Aorta (tissue), 5 donors: ENCODE results near the gene TLN1. TPM values are rescaled to one million over a fixed set of nuclear protein-coding genes. Genes with fewer than 3 reads are reported as not detected.

ENCODE experiments used
- ATAC-seq: fragments of 200-7000 bp; cut with Tn5 transposase; one replicate; pipeline ENCODE4 v1.9.1; 2022; ENCODE audit warnings: moderate library complexity; ENCODE audit not compliant: low FRiP score
- DNase-seq, 2 donors: peaks; one replicate each; pipeline ENCODE4 v3.0.0-alpha.2; 2020
- H3K27ac ChIP-seq, 2 donors: one replicate each; pipeline ENCODE4 v1.5.1; 2013; ENCODE audit warnings: low read length in 2 of 2, mild to moderate bottlenecking in 2 of 2, moderate library complexity in 2 of 2, control low read depth in 1 of 2, inconsistent platforms in 1 of 2, low read depth in 1 of 2
- H3K27me3 ChIP-seq, 2 donors: one replicate each; pipeline ENCODE4 v1.6.1; 2013; ENCODE audit warnings: control low read depth in 1 of 2, low read length in 1 of 2, mild to moderate bottlenecking in 1 of 2, moderate library complexity in 1 of 2; ENCODE audit not compliant: insufficient read depth in 2 of 2, control insufficient read depth in 1 of 2
- H3K36me3 ChIP-seq, 2 donors: one replicate each; pipeline ENCODE4 v1.6.1; 2013; ENCODE audit warnings: control low read depth in 1 of 2, low read length in 1 of 2, mild to moderate bottlenecking in 1 of 2; ENCODE audit not compliant: insufficient read depth in 2 of 2, control insufficient read depth in 1 of 2
- H3K4me1 ChIP-seq, 2 donors: one replicate each; pipeline ENCODE4 v1.6.1; 2013; ENCODE audit warnings: low read length in 2 of 2, control low read depth in 1 of 2, mild to moderate bottlenecking in 1 of 2, moderate library complexity in 1 of 2; ENCODE audit not compliant: insufficient read depth in 2 of 2, control insufficient read depth in 1 of 2
- H3K4me3 ChIP-seq, 2 donors: one replicate each; pipeline ENCODE4 v1.5.1; 2013; ENCODE audit warnings: low read length in 2 of 2, control low read depth in 1 of 2, mild to moderate bottlenecking in 1 of 2
- H3K9me3 ChIP-seq: one replicate; pipeline ENCODE4 v1.6.1; 2013; ENCODE audit warnings: mild to moderate bottlenecking, low read length; ENCODE audit not compliant: control insufficient read depth
- WGBS, 2 donors: extraction: QIAGEN DNeasy Blood & Tissue Kit; methylation state at CpG; one replicate each; pipeline ENCODE4 v1.1.7; 2013; 5-methylcytosine and 5-hydroxymethylcytosine counted together
- intact Hi-C, 2 donors: fragments of 100-400 bp; cut with DNase I; formaldehyde crosslinking; loops; one replicate each; pipeline versions ENCODE4 v1.14.2 to v1.15.0; 2022
- polyA plus RNA-seq, 2 donors: library from polyadenylated mRNA; stranded (reverse); fragments of 200-250 nt; gene quantifications; one replicate each; pipeline ENCODE4 v1.2.3, GENCODE V29; 2013
- total RNA-seq, 2 donors: library from RNA; stranded (reverse); fragmentation: NEBNext Ultra II Directional; extraction: Animal tissue kit (Norgen Biotek cat#: 25700); gene quantifications; one replicate each; pipeline ENCODE4 v1.2.1, GENCODE V29; 2021
- donor health status: healthy with polysubstance abuse.
- donor health status: Bipolar disorder and iron deficiency.
- donor health status: DM: no; HTN: no; CAD: no.
- donor health status: DM: no; HTN: no; CAD: no.
- donor health status: DM: yes; HTN: yes; CAD: no.

Gene TLN1
- total and polyA plus RNA-seq, 4 donors: 160 to 1,271 (median 558) TPM

- H3K9me3 ChIP-seq: no peaks in the 10 kb centered on the region
- intact Hi-C loops: loop anchor here (1.0 to 2.0 kb wide), 3 partner anchors 38 to 69 kb away; no protein-coding TSS in a partner anchor
- no peaks in the 10 kb centered on the region for H3K27me3 ChIP-seq
- WGBS, 2 donors: 0 to 1% methylated on average over 10 of the region's 10 CpGs
- peak overlapping the region; percentile 89 to 92 for H3K27ac ChIP-seq
- H3K4me1 ChIP-seq: peaks cover 0 to 2% of the 10 kb centered on the region in 2 donors
- peak; percentile 92 for DNase-seq
- ATAC-seq: peak; percentile 27
- H3K4me3 ChIP-seq: peak overlapping the region in 1 of 2 donors; percentile 49
- peaks cover 10% of the 10 kb centered on the region in 2 donors for H3K36me3 ChIP-seq
Measured at GRCh38 chr9:35728041-35728971, 3.7 kb downstream of the TLN1 start.

- Histone ChIP-seq H3K36me3 (peaks cover 10% of the 10 kb centered on the region in 2 donors), H3K4me3 (peak overlapping the region; percentile 2 to 18), H3K9me3 (no peaks in the 10 kb centered on the region), H3K4me1 (peaks cover 0 to 2% of the 10 kb centered on the region in 2 donors), H3K27me3 (no peaks in the 10 kb centered on the region), H3K27ac (peak overlapping the region; percentile 77 to 92)
- intact Hi-C loops: loop anchor here (1.0 to 2.0 kb wide), 4 partner anchors 29 to 68 kb away; no protein-coding TSS in a partner anchor
- no peak for ATAC-seq
- WGBS, 2 donors: 2% methylated on average over 5 of the region's 5 CpGs
- peak in 1 of 2 donors; percentile 46 for DNase-seq
Measured at GRCh38 chr9:35727676-35728040, 4.3 kb downstream of the TLN1 start.

DNA sequence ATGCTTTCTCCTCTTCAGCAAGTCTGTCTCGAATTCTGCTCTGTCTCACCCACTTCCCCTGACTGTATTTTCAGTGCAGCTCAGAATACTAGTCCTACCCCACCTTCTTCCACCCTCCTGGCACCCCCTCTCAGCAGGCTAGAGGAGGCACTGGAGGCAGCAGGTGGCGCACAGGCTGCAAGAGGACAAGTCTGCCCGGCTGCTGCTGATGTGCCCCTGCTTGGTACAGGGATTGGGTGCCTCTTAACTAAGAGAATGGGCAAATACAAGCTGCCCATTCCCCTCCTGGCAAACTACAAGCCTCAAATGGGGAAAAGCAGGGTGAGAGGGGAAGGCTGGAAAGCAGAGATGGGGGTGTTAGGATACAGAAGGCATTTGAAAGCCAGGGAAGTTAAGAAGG is 5.1 kb downstream of the TLN1 start:
- peaks cover 10 to 12% of the 10 kb centered on the region in 2 donors for H3K36me3 ChIP-seq
- H3K27me3 ChIP-seq: no peaks in the 10 kb centered on the region
- no peaks in the 10 kb centered on the region for H3K9me3 ChIP-seq
- H3K4me3 ChIP-seq: peak overlapping the region in 1 of 2 donors; percentile 18
- intact Hi-C loops: loop anchor here in 1 of 2 donors (2.0 kb wide), 1 partner anchor 28 kb away; no protein-coding TSS in a partner anchor
- peaks cover 0 to 2% of the 10 kb centered on the region in 2 donors for H3K4me1 ChIP-seq
- H3K27ac ChIP-seq: peak overlapping the region; percentile 77 to 92
- WGBS, 2 donors: 0 to 2% methylated on average over 3 of the region's 3 CpGs
- ATAC-seq: peak; percentile 60
- DNase-seq: peak; percentile 81 to 88

- peak in 1 of 2 donors; percentile 42 for DNase-seq
- Histone ChIP-seq H3K27me3 (no peaks in the 10 kb centered on the region), H3K36me3 (peaks cover 14 to 21% of the 10 kb centered on the region in 2 donors), H3K4me1 (peaks cover 0 to 2% of the 10 kb centered on the region in 2 donors), H3K4me3 (no peak overlapping the region), H3K27ac (no peak overlapping the region), H3K9me3 (no peaks in the 10 kb centered on the region)
- intact Hi-C loops: no loop called here
- 89 to 91% methylated on average over 11 of the region's 11 CpGs for WGBS, 2 donors
- no peak for ATAC-seq
Measured at GRCh38 chr9:35725362-35725761, 6.6 kb downstream of the TLN1 start.

DNA sequence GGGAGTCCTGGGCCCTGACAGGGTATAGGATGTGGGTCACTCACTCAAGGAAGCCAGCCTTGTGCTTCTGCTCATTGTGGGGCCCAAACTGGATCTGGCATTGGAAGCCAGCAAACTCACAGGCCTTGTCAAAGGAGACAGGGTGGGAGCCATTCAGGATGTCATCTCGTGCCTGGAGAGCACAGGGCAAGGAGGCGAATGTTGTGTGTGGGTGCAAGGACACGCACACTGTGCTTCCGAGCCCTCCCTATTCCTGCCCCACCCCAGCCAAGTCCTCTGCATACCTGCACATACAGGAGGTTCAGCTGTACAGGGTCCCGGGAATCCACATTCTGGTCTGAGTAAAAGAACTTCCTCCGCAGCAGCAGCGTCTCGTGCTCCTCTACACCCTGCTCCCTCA is 8.1 kb downstream of the TLN1 start:
- Histone ChIP-seq H3K36me3 (peaks cover 18 to 34% of the 10 kb centered on the region in 2 donors), H3K27ac (no peak overlapping the region), H3K4me3 (no peak overlapping the region), H3K9me3 (no peaks in the 10 kb centered on the region), H3K27me3 (no peaks in the 10 kb centered on the region), H3K4me1 (peaks cover 0 to 2% of the 10 kb centered on the region in 2 donors)
- intact Hi-C loops: no loop called here
- ATAC-seq (no peak), DNase-seq (peak in 1 of 2 donors; percentile 38)
- WGBS, 2 donors: 85 to 88% methylated on average over 8 of the region's 8 CpGs

- intact Hi-C loops: no loop called here
- no peak for ATAC-seq
- Histone ChIP-seq H3K9me3 (no peaks in the 10 kb centered on the region), H3K4me3 (no peak overlapping the region), H3K36me3 (peaks cover 18 to 37% of the 10 kb centered on the region in 2 donors), H3K27ac (no peak overlapping the region), H3K27me3 (no peaks in the 10 kb centered on the region), H3K4me1 (peaks cover 0 to 2% of the 10 kb centered on the region in 2 donors)
- 71 to 79% methylated on average over 2 of the region's 2 CpGs for WGBS, 2 donors
- no peak for DNase-seq
Measured at GRCh38 chr9:35723426-35723825, 8.6 kb downstream of the TLN1 start.

DNA sequence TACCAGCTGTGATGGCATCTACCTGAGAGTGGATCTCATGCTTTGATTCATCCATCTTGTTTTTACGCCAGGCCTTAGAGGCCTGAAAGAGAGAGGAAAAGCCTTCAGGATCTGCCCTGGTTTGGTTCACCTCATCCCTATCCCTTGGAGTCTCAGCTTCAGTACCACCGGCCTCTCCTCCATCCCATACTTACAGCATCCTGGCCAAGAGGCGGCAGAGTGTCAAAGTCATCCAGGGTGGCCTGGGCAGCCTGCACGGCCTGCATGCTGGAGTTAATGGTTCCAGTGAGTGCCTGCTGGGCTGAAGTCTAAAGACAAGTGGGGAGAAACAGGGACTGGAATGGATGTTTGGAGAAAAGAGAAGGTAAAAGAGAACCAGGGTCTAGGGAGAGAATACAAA is 12.4 kb downstream of the TLN1 start:
- Histone ChIP-seq H3K36me3 (peaks cover 26 to 51% of the 10 kb centered on the region in 2 donors), H3K27me3 (no peaks in the 10 kb centered on the region), H3K4me3 (no peak overlapping the region), H3K27ac (no peak overlapping the region), H3K9me3 (no peaks in the 10 kb centered on the region), H3K4me1 (no peaks in the 10 kb centered on the region)
- no peak for ATAC-seq
- intact Hi-C loops: loop anchor here in 1 of 2 donors (2.0 kb wide), 1 partner anchor 21 kb away; no protein-coding TSS in a partner anchor
- WGBS, 2 donors: 86 to 88% methylated on average over 4 of the region's 4 CpGs
- peak in 1 of 2 donors; percentile 22 for DNase-seq

DNA sequence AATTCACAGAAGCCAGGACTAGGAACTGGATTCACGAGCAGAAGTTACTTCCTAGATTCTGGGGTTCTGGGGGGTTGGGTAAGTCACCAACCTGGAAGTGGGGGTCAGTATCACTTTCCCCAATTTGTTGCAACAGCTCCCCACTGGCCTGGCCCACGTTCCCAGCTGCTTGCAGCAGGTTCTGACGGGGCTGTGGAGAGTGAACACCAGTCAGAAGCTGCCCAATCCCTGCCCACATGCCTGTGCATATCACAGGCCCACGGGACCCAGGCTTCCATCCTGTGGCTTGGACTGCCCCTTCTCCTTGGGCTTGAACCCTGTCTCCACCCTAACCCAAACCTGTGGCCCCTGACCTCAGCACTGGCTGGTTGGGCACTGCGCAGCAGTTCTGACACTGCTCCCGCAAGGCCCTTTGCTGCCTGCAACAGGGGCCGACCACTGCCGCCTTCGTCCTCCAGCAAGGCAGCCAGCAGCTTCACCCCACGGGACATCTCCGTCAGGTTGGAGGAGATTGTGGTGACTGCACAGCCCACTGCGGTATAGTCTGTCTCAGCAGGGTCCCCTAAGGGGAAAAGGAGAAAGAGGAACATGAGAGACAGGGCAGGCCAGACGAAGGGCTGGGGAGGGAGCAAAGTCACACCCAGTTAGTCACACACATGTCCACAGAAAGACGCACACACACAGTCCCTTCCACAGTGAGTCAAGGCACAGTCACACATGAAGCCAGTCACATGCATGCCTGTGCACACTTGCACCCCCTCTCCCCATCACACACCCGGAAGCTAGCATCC is 13.1 kb downstream of the TLN1 start:
- no peaks in the 10 kb centered on the region for H3K4me1 ChIP-seq
- H3K4me3 ChIP-seq: no peak overlapping the region
- no peak overlapping the region for H3K27ac ChIP-seq
- H3K9me3 ChIP-seq: no peaks in the 10 kb centered on the region
- DNase-seq: peak in 1 of 2 donors; percentile 24
- WGBS, 2 donors: 78 to 80% methylated on average over 15 of the region's 15 CpGs
- ATAC-seq: no peak
- H3K27me3 ChIP-seq: no peaks in the 10 kb centered on the region
- peaks cover 21 to 55% of the 10 kb centered on the region in 2 donors for H3K36me3 ChIP-seq
- intact Hi-C loops: loop anchor here in 1 of 2 donors (2.0 kb wide), 1 partner anchor 20 kb away; no protein-coding TSS in a partner anchor
